ENCODE results near the gene VPS13D.

DNA sequence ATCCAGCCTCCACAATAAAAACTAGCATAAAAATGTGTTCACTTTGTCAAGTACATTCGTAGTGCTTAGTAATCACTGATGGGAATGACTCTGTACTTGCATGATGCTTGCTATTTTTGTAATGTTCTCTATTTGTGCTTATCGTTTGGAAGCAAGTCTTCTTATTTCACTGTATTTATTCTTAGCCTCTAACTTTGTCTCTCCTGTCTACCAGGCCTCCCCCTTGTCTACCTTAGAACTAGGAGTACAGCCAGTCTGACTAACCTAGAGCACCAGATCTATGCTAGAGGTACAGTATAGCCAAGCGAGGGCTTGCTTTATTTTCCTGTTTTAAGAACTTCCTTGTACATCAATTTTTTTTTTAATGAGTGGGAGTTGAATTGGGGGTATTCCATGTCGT is 108.2 kb downstream of the VPS13D start:
- no peak for TF ChIP-seq POLR2AphosphoS5 (IDR thresholded peaks at IDR 0.05)
- TF ChIP-seq POLR2A (IDR thresholded peaks at IDR 0.05) = no peak
